ENCODE data around the gene ST3GAL4.

DNA sequence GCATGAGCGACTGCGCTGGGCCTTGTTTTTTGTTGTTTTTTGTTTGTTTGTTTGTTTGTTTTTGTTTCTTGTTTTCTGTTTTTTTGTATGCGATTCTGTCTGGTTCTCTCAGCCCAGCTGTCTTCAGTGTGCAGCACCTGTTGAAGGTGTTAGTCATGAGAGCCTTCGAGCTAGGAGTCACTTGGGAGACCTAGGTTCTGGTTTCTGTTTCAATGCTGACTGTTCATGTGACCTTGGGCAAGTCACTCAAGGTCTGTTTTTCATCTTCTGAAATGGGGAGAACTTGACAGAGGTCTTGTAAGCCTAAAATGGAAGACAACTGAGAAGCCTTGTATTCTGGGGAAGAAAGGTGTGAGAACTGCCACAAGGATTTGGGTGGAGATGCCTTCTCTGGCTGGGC is 49.8 kb upstream of the ST3GAL4 start:
- TF ChIP-seq, protein P1, sequence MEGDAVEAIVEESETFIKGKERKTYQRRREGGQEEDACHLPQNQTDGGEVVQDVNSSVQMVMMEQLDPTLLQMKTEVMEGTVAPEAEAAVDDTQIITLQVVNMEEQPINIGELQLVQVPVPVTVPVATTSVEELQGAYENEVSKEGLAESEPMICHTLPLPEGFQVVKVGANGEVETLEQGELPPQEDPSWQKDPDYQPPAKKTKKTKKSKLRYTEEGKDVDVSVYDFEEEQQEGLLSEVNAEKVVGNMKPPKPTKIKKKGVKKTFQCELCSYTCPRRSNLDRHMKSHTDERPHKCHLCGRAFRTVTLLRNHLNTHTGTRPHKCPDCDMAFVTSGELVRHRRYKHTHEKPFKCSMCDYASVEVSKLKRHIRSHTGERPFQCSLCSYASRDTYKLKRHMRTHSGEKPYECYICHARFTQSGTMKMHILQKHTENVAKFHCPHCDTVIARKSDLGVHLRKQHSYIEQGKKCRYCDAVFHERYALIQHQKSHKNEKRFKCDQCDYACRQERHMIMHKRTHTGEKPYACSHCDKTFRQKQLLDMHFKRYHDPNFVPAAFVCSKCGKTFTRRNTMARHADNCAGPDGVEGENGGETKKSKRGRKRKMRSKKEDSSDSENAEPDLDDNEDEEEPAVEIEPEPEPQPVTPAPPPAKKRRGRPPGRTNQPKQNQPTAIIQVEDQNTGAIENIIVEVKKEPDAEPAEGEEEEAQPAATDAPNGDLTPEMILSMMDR (conservative IDR thresholded peaks at IDR 0.05; ENCODE audit: low read length) = no peak
- TF ChIP-seq EZH2phosphoT487 (IDR thresholded peaks at IDR 0.05; ENCODE audit: borderline replicate concordance, low read depth, low read length) = no peak

Data from OCI-LY7 (cell line).